ENCODE data around the gene DEPP1. TPM values are rescaled to one million over a fixed set of nuclear protein-coding genes. Genes with fewer than 3 reads are reported as not detected.

The DEPP1 gene
- total and polyA plus RNA-seq, 2 donors (not counting 3 experiments of a cell fraction or from before 2014, with no cell fraction given) = 364 to 951 TPM

- BruUV-seq (replicated peaks) = no TSS peak
- Histone ChIP-seq H3K27ac (ENCODE audit: insufficient read depth, low read depth, low read length) (no peak overlapping the region), H3K4me2 (ENCODE audit: insufficient read depth, low read length) (no peak overlapping the region), H2AFZ (ENCODE audit: low read depth, low read length) (no peak overlapping the region), H3K9me3 (replicated peaks; ENCODE audit: control insufficient read depth, insufficient read depth, low read length) (no peaks in the 10 kb centered on the region), H3K4me3 (replicated peaks in 1 of 3; ENCODE audit: insufficient read depth in 1 of 3, low read depth in 1 of 3, low read length in 3 of 3) (no peak overlapping the region), H3K4me1 (ENCODE audit: control insufficient read depth, extremely low read depth, insufficient read depth, low read length) (peaks cover 11% of the 10 kb centered on the region), H4K20me1 (replicated peaks; ENCODE audit: control insufficient read depth, extremely low read depth, insufficient read depth, low read length) (no peaks in the 10 kb centered on the region), H3K9me1 (replicated peaks; ENCODE audit: control insufficient read depth, extremely low read depth, insufficient read depth, low read length) (no peaks in the 10 kb centered on the region), H3K9ac (replicated peaks; ENCODE audit: extremely low read depth, insufficient read depth, low read length) (no peak overlapping the region), H3K36me3 (ENCODE audit: control insufficient read depth in 2 of 2, extremely low read depth in 1 of 2, insufficient read depth in 2 of 2, low read length in 2 of 2) (no peaks in the 10 kb centered on the region), H3K27me3 (ENCODE audit: control insufficient read depth in 2 of 2, insufficient read depth in 2 of 2, low read length in 2 of 2) (no peaks in the 10 kb centered on the region), H3K79me2 (ENCODE audit: control insufficient read depth, insufficient read depth, low read length) (no peaks in the 10 kb centered on the region)
- TF ChIP-seq POLR2A (IDR thresholded peaks at IDR 0.05; ENCODE audit: low read depth, low read length) = no peak
- no peak for TF ChIP-seq EZH2 (IDR thresholded peaks at IDR 0.05; ENCODE audit: borderline replicate concordance, low read depth, low read length, severe bottlenecking)
- no peak for TF ChIP-seq GATA2 (IDR thresholded peaks at IDR 0.05; ENCODE audit: insufficient read depth, insufficient read length, low read depth, low read length)
- TF ChIP-seq MAX (IDR thresholded peaks at IDR 0.05; ENCODE audit: insufficient read depth, insufficient read length) = no peak
- no peak for TF ChIP-seq FOS (IDR thresholded peaks at IDR 0.05; ENCODE audit: borderline replicate concordance, insufficient read depth, low read length)
- TF ChIP-seq POLR2AphosphoS5 (IDR thresholded peaks at IDR 0.05; ENCODE audit: insufficient read depth, low read depth, low read length) = no peak
- peak in 1 of 2 donors; percentile 25 for TF ChIP-seq CTCF (IDR thresholded peaks at IDR 0.05; ENCODE audit: extremely low read depth in 1 of 2, insufficient read depth in 1 of 2, low read depth in 1 of 2, low read length in 2 of 2)
- TF ChIP-seq JUN (IDR thresholded peaks at IDR 0.05; ENCODE audit: borderline replicate concordance, insufficient read depth, insufficient read length, low read depth) = no peak
- CTCF ChIA-PET = interaction anchor here (1.2 to 3.5 kb wide), 8 partner anchors 10 to 30 kb away, joined by 3 to 12 read pairs (median 6); no protein-coding TSS in a partner anchor
- FAIRE-seq (no peak), DNase-seq (ENCODE audit: low read depth, low spot score) (no peak)
- POLR2A ChIA-PET = no interaction called here
- intact Hi-C loops (cut with micrococcal nuclease) = no loop called here
- dilution Hi-C loops (cut with MboI; ENCODE audit: extremely low pct_ligation_motif_present, low sequenced_read_pairs) = no loop called here
Measured at GRCh38 chr10:44962870-44963738, 15.5 kb downstream of the DEPP1 start.
